Measurements from ENCODE around the gene ZNRF3.
A peak's percentile ranks its signal among the peaks of the same experiment; 100 is the strongest.
"Not testable (repeated sequence)": the region's sequence is repeated elsewhere in the genome, so short reads cannot be mapped to it uniquely, and the experiment has no call there.

ZNRF3 gene

GRCh38 chr22:29003552-29003951 is 120.2 kb downstream of the ZNRF3 start:
- no peaks in the 10 kb centered on the region for H3K36me3 ChIP-seq (ENCODE audit: insufficient read depth, low read length)
- no peaks in the 10 kb centered on the region for H3K27me3 ChIP-seq (ENCODE audit: insufficient read depth, low read length, poor library complexity)
- H4K20me1 ChIP-seq (ENCODE audit: insufficient read depth, low read length) = peaks cover 34% of the 10 kb centered on the region; the same call in 1 of the 2 replicates
- no peak for ATAC-seq (ENCODE audit: insufficient read depth, low read depth)
- H3K4me3 ChIP-seq (ENCODE audit: low read depth in 1 of 2, low read length in 2 of 2) = no peak overlapping the region
- H3K9ac ChIP-seq (ENCODE audit: low read depth, low read length) = no peak overlapping the region
- no peaks in the 10 kb centered on the region for H3K9me3 ChIP-seq (ENCODE audit: insufficient read depth, low read length, severe bottlenecking)
- no peaks in the 10 kb centered on the region for H3K4me1 ChIP-seq (ENCODE audit: insufficient read depth, low read length)
- DNase-seq = no peak
- TF ChIP-seq EZH2 (IDR thresholded peaks at IDR 0.05; ENCODE audit: borderline replicate concordance, low read depth, low read length, severe bottlenecking) (no peak), CTCF (IDR thresholded peaks at IDR 0.05; ENCODE audit: borderline replicate concordance, extremely low read depth, low read length, poor library complexity, severe bottlenecking) (no peak)
- H3K27ac ChIP-seq (ENCODE audit: low read length) = no peak overlapping the region
- no peak overlapping the region for H2AFZ ChIP-seq (ENCODE audit: low read depth, low read length)
- no peak overlapping the region for H3K4me2 ChIP-seq (ENCODE audit: insufficient read depth, low read length)
- no peaks in the 10 kb centered on the region for H3K79me2 ChIP-seq (ENCODE audit: insufficient read depth, low read length)

- Histone ChIP-seq H3K9me3 (ENCODE audit: insufficient read depth, low read length, severe bottlenecking) (no peaks in the 10 kb centered on the region), H2AFZ (ENCODE audit: low read depth, low read length) (no peak overlapping the region), H3K36me3 (ENCODE audit: insufficient read depth, low read length) (no peaks in the 10 kb centered on the region), H4K20me1 (ENCODE audit: insufficient read depth, low read length) (peaks cover 30% of the 10 kb centered on the region; the same call in 1 of the 2 replicates), H3K79me2 (ENCODE audit: insufficient read depth, low read length) (no peaks in the 10 kb centered on the region), H3K4me1 (ENCODE audit: insufficient read depth, low read length) (no peaks in the 10 kb centered on the region), H3K27ac (ENCODE audit: low read length) (no peak overlapping the region), H3K4me3 (ENCODE audit: low read depth in 1 of 2, low read length in 2 of 2) (no peak overlapping the region), H3K27me3 (ENCODE audit: insufficient read depth, low read length, poor library complexity) (no peaks in the 10 kb centered on the region), H3K9ac (ENCODE audit: low read depth, low read length) (no peak overlapping the region), H3K4me2 (ENCODE audit: insufficient read depth, low read length) (no peak overlapping the region)
- no peak for DNase-seq
- TF ChIP-seq EZH2 (IDR thresholded peaks at IDR 0.05; ENCODE audit: borderline replicate concordance, low read depth, low read length, severe bottlenecking) (no peak), CTCF (IDR thresholded peaks at IDR 0.05; ENCODE audit: borderline replicate concordance, extremely low read depth, low read length, poor library complexity, severe bottlenecking) (no peak)
- no peak for ATAC-seq (ENCODE audit: insufficient read depth, low read depth)
Observed at GRCh38 chr22:29003975-29004646, 120.7 kb downstream of the ZNRF3 start.

GRCh38 chr22:29004647-29005371 is 121.4 kb downstream of the ZNRF3 start:
- Histone ChIP-seq H3K4me3 (ENCODE audit: low read depth in 1 of 2, low read length in 2 of 2) (no peak overlapping the region), H3K27ac (ENCODE audit: low read length) (no peak overlapping the region), H3K27me3 (ENCODE audit: insufficient read depth, low read length, poor library complexity) (no peaks in the 10 kb centered on the region), H3K36me3 (ENCODE audit: insufficient read depth, low read length) (no peaks in the 10 kb centered on the region), H3K4me1 (ENCODE audit: insufficient read depth, low read length) (no peaks in the 10 kb centered on the region), H3K79me2 (ENCODE audit: insufficient read depth, low read length) (no peaks in the 10 kb centered on the region), H4K20me1 (ENCODE audit: insufficient read depth, low read length) (peaks cover 27% of the 10 kb centered on the region; the same call in 1 of the 2 replicates), H3K9me3 (ENCODE audit: insufficient read depth, low read length, severe bottlenecking) (no peaks in the 10 kb centered on the region), H3K9ac (ENCODE audit: low read depth, low read length) (no peak overlapping the region), H2AFZ (ENCODE audit: low read depth, low read length) (no peak overlapping the region), H3K4me2 (ENCODE audit: insufficient read depth, low read length) (no peak overlapping the region)
- TF ChIP-seq CTCF (IDR thresholded peaks at IDR 0.05; ENCODE audit: borderline replicate concordance, extremely low read depth, low read length, poor library complexity, severe bottlenecking) = no peak
- TF ChIP-seq EZH2 (IDR thresholded peaks at IDR 0.05; ENCODE audit: borderline replicate concordance, low read depth, low read length, severe bottlenecking) = no peak
- DNase-seq = peak; percentile 14
- peak; percentile 27; the same call in 1 of the 3 replicates for ATAC-seq (ENCODE audit: insufficient read depth, low read depth)

GRCh38 chr22:29005754-29006153 is 122.4 kb downstream of the ZNRF3 start:
- not testable (repeated sequence) for H2AFZ ChIP-seq (ENCODE audit: low read depth, low read length); H3K4me3 ChIP-seq (ENCODE audit: low read depth in 1 of 2, low read length in 2 of 2); H3K79me2 ChIP-seq (ENCODE audit: insufficient read depth, low read length); H3K4me1 ChIP-seq (ENCODE audit: insufficient read depth, low read length); H3K27ac ChIP-seq (ENCODE audit: low read length); H3K9me3 ChIP-seq (ENCODE audit: insufficient read depth, low read length, severe bottlenecking); H3K27me3 ChIP-seq (ENCODE audit: insufficient read depth, low read length, poor library complexity); DNase-seq; H3K36me3 ChIP-seq (ENCODE audit: insufficient read depth, low read length); H3K9ac ChIP-seq (ENCODE audit: low read depth, low read length); ATAC-seq (ENCODE audit: insufficient read depth, low read depth); H3K4me2 ChIP-seq (ENCODE audit: insufficient read depth, low read length)
- peaks cover 24% of the 10 kb centered on the region; the same call in 1 of the 2 replicates for H4K20me1 ChIP-seq (ENCODE audit: insufficient read depth, low read length)
